SK-N-MC (cell line): ENCODE measurements around the gene ACOX3.

Experiments used
- EZH2 ChIP-seq: fragments of 200-600 bp; sonication (generic); IDR thresholded peaks from one replicate; pipeline ENCODE4 v1.6.1; 2017; ENCODE audit warnings: antibody characterized with exemption
- FOXP2 ChIP-seq: optimal IDR thresholded peaks from 2 replicates; pipeline ENCODE3; 2011; ENCODE audit warnings: mild to moderate bottlenecking, moderate library complexity; ENCODE audit not compliant: insufficient read depth; ENCODE audit errors: extremely low read length, control extremely low read depth
- POLR2AphosphoS5 ChIP-seq: IDR thresholded peaks from 2 replicates; pipeline ENCODE4 v1.6.1; 2012; ENCODE audit warnings: mild to moderate bottlenecking, low read depth, low read length, borderline replicate concordance

DNA sequence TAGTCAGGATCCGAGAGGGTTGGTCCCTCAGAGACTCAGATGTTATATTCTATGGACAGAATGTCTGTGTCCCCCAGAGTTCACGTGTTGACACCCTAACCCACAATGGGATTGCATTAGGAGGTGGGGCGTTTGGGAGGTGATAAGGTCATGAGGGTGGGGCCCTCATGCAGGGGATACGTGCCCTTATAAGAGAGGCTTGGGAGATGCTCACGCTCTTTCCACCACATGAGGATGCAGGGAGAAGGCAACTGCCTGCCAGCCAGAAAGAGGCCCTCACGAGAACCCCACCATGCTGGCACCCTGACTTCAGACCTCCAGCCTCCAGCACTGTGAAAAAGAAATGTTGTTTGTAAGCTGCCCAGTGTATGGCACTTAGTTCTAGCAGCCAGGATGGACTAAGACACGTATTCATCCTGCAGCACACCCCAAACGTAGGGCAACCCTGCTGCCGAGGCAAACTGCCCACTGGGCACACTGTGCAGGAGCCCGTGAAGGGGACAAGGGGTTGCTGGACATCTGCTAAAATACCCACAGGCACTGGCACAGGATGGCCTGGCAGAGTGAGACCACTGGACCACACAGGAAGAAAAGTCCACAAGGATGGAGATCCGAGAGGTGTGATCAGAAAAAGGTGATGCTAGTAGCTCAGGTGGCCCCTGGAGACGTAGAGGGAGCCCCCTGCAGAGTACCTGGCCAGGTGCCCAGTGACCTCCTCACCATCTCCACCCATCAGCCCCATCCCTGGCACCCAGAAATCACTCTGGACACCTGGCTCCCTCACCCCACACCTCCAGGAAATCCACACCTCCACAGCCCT is 108.3 kb downstream of the ACOX3 start:
- TF ChIP-seq EZH2 (no peak), FOXP2 (no peak), POLR2AphosphoS5 (no peak)
